ENCODE measurements around the gene IFI27L1.

DNA sequence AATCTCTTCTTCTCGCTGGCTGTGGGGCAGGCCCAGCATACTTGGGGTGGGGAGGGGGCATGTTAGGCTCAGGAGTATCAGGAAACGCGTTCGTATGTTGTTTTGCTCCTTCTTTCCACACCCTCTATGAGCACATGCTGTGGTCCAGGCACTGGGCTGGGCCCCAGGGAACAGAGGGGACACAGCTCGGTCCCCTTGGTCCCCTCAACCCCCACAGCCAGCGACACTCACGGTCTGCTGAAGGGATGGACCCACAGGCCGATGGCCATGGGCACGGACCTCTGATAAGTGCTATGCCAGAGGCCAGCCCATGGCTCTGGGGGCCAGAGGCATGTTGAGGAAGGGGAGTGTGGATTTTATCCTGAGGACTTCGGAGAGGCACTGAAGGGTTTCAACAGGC, 35.6 kb downstream of the IFI27L1 start:
- TF ChIP-seq, protein P1, sequence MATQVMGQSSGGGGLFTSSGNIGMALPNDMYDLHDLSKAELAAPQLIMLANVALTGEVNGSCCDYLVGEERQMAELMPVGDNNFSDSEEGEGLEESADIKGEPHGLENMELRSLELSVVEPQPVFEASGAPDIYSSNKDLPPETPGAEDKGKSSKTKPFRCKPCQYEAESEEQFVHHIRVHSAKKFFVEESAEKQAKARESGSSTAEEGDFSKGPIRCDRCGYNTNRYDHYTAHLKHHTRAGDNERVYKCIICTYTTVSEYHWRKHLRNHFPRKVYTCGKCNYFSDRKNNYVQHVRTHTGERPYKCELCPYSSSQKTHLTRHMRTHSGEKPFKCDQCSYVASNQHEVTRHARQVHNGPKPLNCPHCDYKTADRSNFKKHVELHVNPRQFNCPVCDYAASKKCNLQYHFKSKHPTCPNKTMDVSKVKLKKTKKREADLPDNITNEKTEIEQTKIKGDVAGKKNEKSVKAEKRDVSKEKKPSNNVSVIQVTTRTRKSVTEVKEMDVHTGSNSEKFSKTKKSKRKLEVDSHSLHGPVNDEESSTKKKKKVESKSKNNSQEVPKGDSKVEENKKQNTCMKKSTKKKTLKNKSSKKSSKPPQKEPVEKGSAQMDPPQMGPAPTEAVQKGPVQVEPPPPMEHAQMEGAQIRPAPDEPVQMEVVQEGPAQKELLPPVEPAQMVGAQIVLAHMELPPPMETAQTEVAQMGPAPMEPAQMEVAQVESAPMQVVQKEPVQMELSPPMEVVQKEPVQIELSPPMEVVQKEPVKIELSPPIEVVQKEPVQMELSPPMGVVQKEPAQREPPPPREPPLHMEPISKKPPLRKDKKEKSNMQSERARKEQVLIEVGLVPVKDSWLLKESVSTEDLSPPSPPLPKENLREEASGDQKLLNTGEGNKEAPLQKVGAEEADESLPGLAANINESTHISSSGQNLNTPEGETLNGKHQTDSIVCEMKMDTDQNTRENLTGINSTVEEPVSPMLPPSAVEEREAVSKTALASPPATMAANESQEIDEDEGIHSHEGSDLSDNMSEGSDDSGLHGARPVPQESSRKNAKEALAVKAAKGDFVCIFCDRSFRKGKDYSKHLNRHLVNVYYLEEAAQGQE (IDR thresholded peaks at IDR 0.05; ENCODE audit: borderline replicate concordance), result no peak
- TF ChIP-seq, protein P2, sequence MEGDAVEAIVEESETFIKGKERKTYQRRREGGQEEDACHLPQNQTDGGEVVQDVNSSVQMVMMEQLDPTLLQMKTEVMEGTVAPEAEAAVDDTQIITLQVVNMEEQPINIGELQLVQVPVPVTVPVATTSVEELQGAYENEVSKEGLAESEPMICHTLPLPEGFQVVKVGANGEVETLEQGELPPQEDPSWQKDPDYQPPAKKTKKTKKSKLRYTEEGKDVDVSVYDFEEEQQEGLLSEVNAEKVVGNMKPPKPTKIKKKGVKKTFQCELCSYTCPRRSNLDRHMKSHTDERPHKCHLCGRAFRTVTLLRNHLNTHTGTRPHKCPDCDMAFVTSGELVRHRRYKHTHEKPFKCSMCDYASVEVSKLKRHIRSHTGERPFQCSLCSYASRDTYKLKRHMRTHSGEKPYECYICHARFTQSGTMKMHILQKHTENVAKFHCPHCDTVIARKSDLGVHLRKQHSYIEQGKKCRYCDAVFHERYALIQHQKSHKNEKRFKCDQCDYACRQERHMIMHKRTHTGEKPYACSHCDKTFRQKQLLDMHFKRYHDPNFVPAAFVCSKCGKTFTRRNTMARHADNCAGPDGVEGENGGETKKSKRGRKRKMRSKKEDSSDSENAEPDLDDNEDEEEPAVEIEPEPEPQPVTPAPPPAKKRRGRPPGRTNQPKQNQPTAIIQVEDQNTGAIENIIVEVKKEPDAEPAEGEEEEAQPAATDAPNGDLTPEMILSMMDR (IDR thresholded peaks at IDR 0.05; ENCODE audit: poor library complexity, severe bottlenecking), result no peak
- TF ChIP-seq EP300 (conservative IDR thresholded peaks at IDR 0.05; ENCODE audit: poor library complexity, severe bottlenecking), result no peak
- TF ChIP-seq POLR2AphosphoS5 (IDR thresholded peaks at IDR 0.05), result no peak
- TF ChIP-seq SMC3 (conservative IDR thresholded peaks at IDR 0.05; ENCODE audit: poor library complexity), result no peak

Measured in neural cell (in vitro differentiated cells).